Measurements from ENCODE around the gene PBX1. TPM values are rescaled to one million over a fixed set of nuclear protein-coding genes. Genes with fewer than 3 reads are reported as not detected.

The PBX1 gene
- total and polyA plus RNA-seq, 2 experiments from 2014 or later, result 9.7 to 38.8 TPM

DNA sequence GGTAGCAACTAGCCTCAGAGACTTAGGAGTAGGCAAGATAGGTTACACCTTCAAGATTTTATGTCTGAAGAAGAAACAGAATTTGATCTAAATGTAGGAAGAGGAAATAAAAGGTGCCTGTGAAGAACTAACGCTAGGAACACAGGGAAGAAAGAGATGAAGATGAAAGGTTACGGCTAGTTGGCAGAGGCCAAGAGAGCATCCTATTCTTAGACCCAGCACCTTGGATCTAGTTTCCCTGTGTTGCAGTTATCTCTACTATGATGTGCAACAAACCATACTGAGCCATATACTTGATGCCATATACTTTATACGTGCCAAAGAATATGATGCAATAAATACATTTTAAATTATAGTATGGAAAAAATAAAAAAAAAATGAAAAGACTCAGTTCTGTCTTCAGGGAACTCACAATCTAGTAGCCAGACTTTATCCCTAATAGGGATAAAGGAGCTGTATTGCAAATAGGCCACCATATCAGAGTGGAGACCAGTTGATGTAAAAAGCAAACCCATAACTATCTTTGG is 181.1 kb downstream of the PBX1 start:
- no peak overlapping the region for H3K4me3 ChIP-seq
- in situ Hi-C loops (cut with MboI), result no loop called here
- H2AFZ ChIP-seq, result no peak overlapping the region
- no peaks in the 10 kb centered on the region; the same call in 1 of the 2 replicates for H3K4me1 ChIP-seq (ENCODE audit: insufficient read depth)
- peaks cover 11% of the 10 kb centered on the region for H3F3A ChIP-seq (ENCODE audit: insufficient read depth)
- H3K79me2 ChIP-seq (ENCODE audit: insufficient read depth), result peaks cover 74% of the 10 kb centered on the region
- no peak overlapping the region for H3K27ac ChIP-seq
- WGBS, 2 experiments (ENCODE audit: low coverage in 1 of 2, low lambda C conversion rate in 2 of 2, missing lambda C conversion rate in 2 of 2), result 94 to 95% methylated on average over 3 of the region's 3 CpGs
- H3K4me2 ChIP-seq (ENCODE audit: unreplicated experiment), result no peak overlapping the region
- no peaks in the 10 kb centered on the region for H3K9me3 ChIP-seq (ENCODE audit: low read depth)
- H3K27me3 ChIP-seq (replicated peaks; ENCODE audit: insufficient read depth), result no peaks in the 10 kb centered on the region
- no peaks in the 10 kb centered on the region for H3K9me2 ChIP-seq (ENCODE audit: insufficient read depth)
- no peaks in the 10 kb centered on the region for H3K36me3 ChIP-seq (ENCODE audit: low read depth)
- no peak overlapping the region for H3K9ac ChIP-seq
- no peaks in the 10 kb centered on the region for H4K20me1 ChIP-seq (ENCODE audit: insufficient read depth)
- TF ChIP-seq EZH2phosphoT487 (IDR thresholded peaks at IDR 0.05; ENCODE audit: insufficient read depth, low read depth) (no peak), EZH2 (IDR thresholded peaks at IDR 0.05; ENCODE audit: insufficient read depth, poor library complexity, severe bottlenecking) (no peak)
- DNase-seq, result no peak

DNA sequence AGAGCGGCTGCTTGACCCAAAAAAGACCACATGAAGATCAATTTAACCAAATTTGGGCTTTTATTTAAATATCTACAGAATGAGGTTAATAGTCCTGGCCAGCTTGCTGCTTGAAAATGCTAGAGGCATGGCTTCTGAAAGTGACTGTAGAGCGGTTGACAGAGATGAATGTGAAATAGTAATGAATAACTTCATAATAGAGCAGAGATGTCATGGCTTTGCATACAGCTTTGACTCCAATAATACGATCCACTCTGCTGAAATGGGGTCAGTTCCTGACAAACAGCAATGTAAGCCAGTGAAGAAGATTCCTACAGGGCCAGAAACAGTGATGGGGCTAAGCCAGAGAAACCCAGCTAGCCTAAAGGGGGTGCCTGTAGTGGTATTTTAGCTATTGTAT is 183.8 kb downstream of the PBX1 start:
- H3K9me2 ChIP-seq (ENCODE audit: insufficient read depth), result no peaks in the 10 kb centered on the region
- peaks cover 11% of the 10 kb centered on the region for H3F3A ChIP-seq (ENCODE audit: insufficient read depth)
- peaks cover 10% of the 10 kb centered on the region for H3K4me1 ChIP-seq (ENCODE audit: insufficient read depth)
- H3K9me3 ChIP-seq (ENCODE audit: low read depth), result no peaks in the 10 kb centered on the region
- peaks cover 73% of the 10 kb centered on the region for H3K79me2 ChIP-seq (ENCODE audit: insufficient read depth)
- H3K36me3 ChIP-seq (ENCODE audit: low read depth), result no peaks in the 10 kb centered on the region
- no peak overlapping the region for H3K4me3 ChIP-seq
- no peak overlapping the region for H3K9ac ChIP-seq
- no peak overlapping the region for H2AFZ ChIP-seq
- TF ChIP-seq EZH2 (IDR thresholded peaks at IDR 0.05; ENCODE audit: insufficient read depth, poor library complexity, severe bottlenecking) (no peak), EZH2phosphoT487 (IDR thresholded peaks at IDR 0.05; ENCODE audit: insufficient read depth, low read depth) (no peak)
- WGBS, 2 experiments (ENCODE audit: low coverage in 1 of 2, low lambda C conversion rate in 2 of 2, missing lambda C conversion rate in 2 of 2), result 98 to 99% methylated on average over 3 of the region's 3 CpGs
- in situ Hi-C loops (cut with MboI), result no loop called here
- H3K4me2 ChIP-seq (ENCODE audit: unreplicated experiment), result no peak overlapping the region
- H3K27me3 ChIP-seq (replicated peaks; ENCODE audit: insufficient read depth), result no peaks in the 10 kb centered on the region
- DNase-seq, result no peak
- no peaks in the 10 kb centered on the region for H4K20me1 ChIP-seq (ENCODE audit: insufficient read depth)
- H3K27ac ChIP-seq, result no peak overlapping the region

DNA sequence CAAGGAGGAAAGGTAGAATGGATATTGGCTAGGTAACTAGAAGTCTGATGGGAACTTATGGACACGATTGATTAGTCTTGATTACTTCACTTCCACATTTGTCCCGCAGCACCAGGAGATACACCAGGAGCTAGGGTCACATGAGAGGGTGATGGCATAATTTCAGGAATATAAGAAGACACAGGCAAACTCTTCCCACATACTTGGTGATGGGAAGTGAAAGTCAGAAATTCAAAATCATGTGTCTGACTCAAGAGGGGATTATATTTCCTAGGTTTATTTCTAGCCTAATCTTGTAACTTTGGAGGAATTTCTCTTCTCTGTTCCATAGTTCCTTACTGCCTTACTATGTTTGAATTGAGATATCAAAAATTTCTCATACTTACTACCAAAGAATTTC is 185.0 kb downstream of the PBX1 start:
- WGBS, 2 experiments (ENCODE audit: low coverage in 1 of 2, low lambda C conversion rate in 2 of 2, missing lambda C conversion rate in 2 of 2), result 73 to 78% methylated on average over 2 of the region's 2 CpGs

GRCh38 chr1:164745736-164746135 is 186.8 kb downstream of the PBX1 start:
- Histone ChIP-seq H3K27me3 (replicated peaks; ENCODE audit: insufficient read depth) (no peaks in the 10 kb centered on the region), H2AFZ (no peak overlapping the region), H3F3A (ENCODE audit: insufficient read depth) (peaks cover 39% of the 10 kb centered on the region), H3K9ac (no peak overlapping the region), H3K4me1 (ENCODE audit: insufficient read depth) (peaks cover 33% of the 10 kb centered on the region), H3K9me3 (ENCODE audit: low read depth) (no peaks in the 10 kb centered on the region), H3K4me3 (no peak overlapping the region), H4K20me1 (ENCODE audit: insufficient read depth) (no peaks in the 10 kb centered on the region), H3K4me2 (ENCODE audit: unreplicated experiment) (no peak overlapping the region), H3K27ac (no peak overlapping the region), H3K36me3 (ENCODE audit: low read depth) (no peaks in the 10 kb centered on the region), H3K9me2 (ENCODE audit: insufficient read depth) (no peaks in the 10 kb centered on the region), H3K79me2 (ENCODE audit: insufficient read depth) (peaks cover 48% of the 10 kb centered on the region)
- in situ Hi-C loops (cut with MboI), result no loop called here
- 96 to 97% methylated on average over 5 of the region's 5 CpGs for WGBS, 2 experiments (ENCODE audit: low coverage in 1 of 2, low lambda C conversion rate in 2 of 2, missing lambda C conversion rate in 2 of 2)
- no peak for TF ChIP-seq EZH2phosphoT487 (IDR thresholded peaks at IDR 0.05; ENCODE audit: insufficient read depth, low read depth)
- no peak for TF ChIP-seq EZH2 (IDR thresholded peaks at IDR 0.05; ENCODE audit: insufficient read depth, poor library complexity, severe bottlenecking)
- DNase-seq, result no peak

More for the DNA sequence above, 185.0 kb downstream of the PBX1 start:
- Histone ChIP-seq H3K27me3 (replicated peaks; ENCODE audit: insufficient read depth) (no peaks in the 10 kb centered on the region), H4K20me1 (ENCODE audit: insufficient read depth) (no peaks in the 10 kb centered on the region), H3K9me3 (ENCODE audit: low read depth) (no peaks in the 10 kb centered on the region), H3K4me3 (no peak overlapping the region), H3K79me2 (ENCODE audit: insufficient read depth) (peaks cover 64% of the 10 kb centered on the region), H3K4me2 (ENCODE audit: unreplicated experiment) (no peak overlapping the region), H3F3A (ENCODE audit: insufficient read depth) (peaks cover 23% of the 10 kb centered on the region), H3K4me1 (ENCODE audit: insufficient read depth) (peaks cover 21% of the 10 kb centered on the region), H3K9ac (no peak overlapping the region), H3K9me2 (ENCODE audit: insufficient read depth) (no peaks in the 10 kb centered on the region), H3K27ac (no peak overlapping the region), H3K36me3 (ENCODE audit: low read depth) (no peaks in the 10 kb centered on the region), H2AFZ (no peak overlapping the region)
- DNase-seq, result no peak
- TF ChIP-seq EZH2 (IDR thresholded peaks at IDR 0.05; ENCODE audit: insufficient read depth, poor library complexity, severe bottlenecking) (no peak), EZH2phosphoT487 (IDR thresholded peaks at IDR 0.05; ENCODE audit: insufficient read depth, low read depth) (no peak)
- in situ Hi-C loops (cut with MboI), result no loop called here

DNA sequence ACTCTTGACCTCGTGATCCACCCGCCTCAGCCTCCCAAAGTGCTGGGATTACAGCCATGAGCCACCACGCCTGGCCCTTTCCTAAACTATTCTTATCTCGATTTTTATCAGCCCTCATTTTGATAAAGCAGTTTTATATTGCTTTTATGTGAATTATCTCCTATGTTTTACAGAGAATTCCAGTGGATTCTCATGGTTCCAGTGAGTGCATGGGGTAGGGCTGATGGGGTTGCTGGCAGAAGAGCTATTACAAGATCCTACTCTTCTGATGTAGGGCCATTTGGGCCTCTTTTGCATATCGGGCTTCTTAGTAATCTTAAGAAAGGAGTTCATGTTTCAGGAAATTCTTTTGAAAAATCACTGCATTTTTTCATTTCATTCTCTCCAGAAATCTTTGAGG is 187.6 kb downstream of the PBX1 start:
- H3K9me3 ChIP-seq (ENCODE audit: low read depth), result no peaks in the 10 kb centered on the region
- H4K20me1 ChIP-seq (ENCODE audit: insufficient read depth), result no peaks in the 10 kb centered on the region
- no peak overlapping the region for H2AFZ ChIP-seq
- H3K9ac ChIP-seq, result no peak overlapping the region
- H3K9me2 ChIP-seq (ENCODE audit: insufficient read depth), result no peaks in the 10 kb centered on the region
- no peak for DNase-seq
- H3F3A ChIP-seq (ENCODE audit: insufficient read depth), result peaks cover 45% of the 10 kb centered on the region
- in situ Hi-C loops (cut with MboI), result no loop called here
- peaks cover 40% of the 10 kb centered on the region for H3K79me2 ChIP-seq (ENCODE audit: insufficient read depth)
- no peaks in the 10 kb centered on the region for H3K27me3 ChIP-seq (replicated peaks; ENCODE audit: insufficient read depth)
- 86 to 89% methylated on average over 5 of the region's 5 CpGs for WGBS, 2 experiments (ENCODE audit: low coverage in 1 of 2, low lambda C conversion rate in 2 of 2, missing lambda C conversion rate in 2 of 2)
- H3K27ac ChIP-seq, result no peak overlapping the region
- peaks cover 39% of the 10 kb centered on the region for H3K4me1 ChIP-seq (ENCODE audit: insufficient read depth)
- no peaks in the 10 kb centered on the region for H3K36me3 ChIP-seq (ENCODE audit: low read depth)
- H3K4me2 ChIP-seq (ENCODE audit: unreplicated experiment), result no peak overlapping the region
- no peak overlapping the region for H3K4me3 ChIP-seq
- TF ChIP-seq EZH2 (IDR thresholded peaks at IDR 0.05; ENCODE audit: insufficient read depth, poor library complexity, severe bottlenecking) (no peak), EZH2phosphoT487 (IDR thresholded peaks at IDR 0.05; ENCODE audit: insufficient read depth, low read depth) (no peak)
